Measurements from ENCODE around the gene GUCA2B.

- TF ChIP-seq CTCF (IDR thresholded peaks at IDR 0.05) (no peak), POLR2A (IDR thresholded peaks at IDR 0.05) (no peak)
These were observed 30.2 kb downstream of the GUCA2B start for GRCh38 chr1:42183210-42183956.

Measured in uterus (tissue), 2 donors.